A673 (cell line): ENCODE data around the gene RPL19.

Experiments
- CTCF ChIP-seq: fragments of 300-800, 200-600 bp; sonication (generic); conservative IDR thresholded peaks from 2 replicates; pipeline ENCODE4 v1.5.1; 2017; ENCODE audit warnings: low read depth, mild to moderate bottlenecking, antibody characterized with exemption, low read length, moderate library complexity, mixed read lengths
- EZH2 ChIP-seq: fragments of 200-600 bp; sonication (generic); IDR thresholded peaks from 2 replicates; pipeline ENCODE4 v1.6.1; 2017; ENCODE audit warnings: borderline replicate concordance, low read depth, mild to moderate bottlenecking, mixed read lengths, antibody characterized with exemption, low read length; ENCODE audit not compliant: poor library complexity, severe bottlenecking

DNA sequence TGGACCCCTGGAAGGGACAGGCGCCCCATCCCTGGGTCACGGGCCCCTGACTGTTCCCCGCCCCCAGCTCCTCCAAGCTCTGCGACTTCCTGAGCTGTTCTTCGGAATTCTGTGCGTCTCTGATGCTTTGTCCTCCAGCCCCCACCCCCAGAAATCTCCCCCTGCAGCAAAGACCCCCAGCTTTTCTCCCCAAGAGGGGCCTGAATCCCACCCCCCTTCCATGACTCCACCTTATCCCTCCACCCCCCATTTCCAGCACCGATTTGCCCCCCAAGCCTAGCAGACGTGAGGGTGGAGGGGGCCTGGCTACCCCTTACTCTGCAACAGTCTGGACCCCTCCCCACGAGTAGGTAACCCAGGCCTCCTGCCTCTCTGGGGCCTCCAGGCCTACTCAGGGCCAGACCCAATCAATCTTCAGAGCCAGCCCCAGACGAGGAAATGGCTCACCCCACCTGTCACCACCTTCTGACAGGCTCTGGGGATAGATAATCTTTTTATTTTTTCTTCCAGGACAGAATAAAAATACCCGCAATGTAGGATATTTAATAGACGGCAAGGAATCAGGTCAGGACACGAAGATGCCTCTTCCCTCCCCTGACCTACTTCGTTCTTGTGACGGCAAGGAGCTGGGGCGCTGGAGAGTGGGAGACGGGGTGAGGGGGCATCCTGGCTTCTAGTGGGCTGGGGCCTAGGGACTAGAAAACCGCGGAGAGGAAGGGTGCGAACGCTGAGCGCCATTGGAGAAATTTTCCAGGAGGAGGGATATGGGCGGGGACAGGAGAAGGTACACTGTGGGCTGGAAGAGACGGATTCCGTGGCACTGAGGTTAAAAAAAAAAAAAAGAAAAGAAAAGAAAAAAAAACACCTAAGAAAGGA, 47.9 kb upstream of the RPL19 start:
- TF ChIP-seq EZH2 (no peak), CTCF (no peak)
